Renal cortical epithelial cell (primary cell): Measurements from ENCODE around the gene ZBTB8OS. TPM values are rescaled to one million over a fixed set of nuclear protein-coding genes. Genes with fewer than 3 reads are reported as not detected.

ENCODE experiments used
- DNase-seq: peaks from one replicate; pipeline ENCODE4 v3.0.0-alpha.2; 2011; ENCODE audit warnings: low read depth
- total RNA-seq: library from RNA; depleted of rRNA; stranded (reverse); fragments of >200 nt; gene quantifications from 2 replicates; pipeline ENCODE4 v1.2.3, GENCODE V29; 2014

The ZBTB8OS gene
- total RNA-seq, 1 donor from 2014 or later, result 50.9 TPM

GRCh38 chr1:32611859-32612188 lies 38.5 kb downstream of the ZBTB8OS start:
- DNase-seq, result no peak

GRCh38 chr1:32609180-32609579 lies 41.2 kb downstream of the ZBTB8OS start:
- no peak for DNase-seq

GRCh38 chr1:32606565-32607371 lies 43.6 kb downstream of the ZBTB8OS start:
- DNase-seq, result no peak

- no peak for DNase-seq
Measured at GRCh38 chr1:32605711-32606424, 44.5 kb downstream of the ZBTB8OS start.

DNA sequence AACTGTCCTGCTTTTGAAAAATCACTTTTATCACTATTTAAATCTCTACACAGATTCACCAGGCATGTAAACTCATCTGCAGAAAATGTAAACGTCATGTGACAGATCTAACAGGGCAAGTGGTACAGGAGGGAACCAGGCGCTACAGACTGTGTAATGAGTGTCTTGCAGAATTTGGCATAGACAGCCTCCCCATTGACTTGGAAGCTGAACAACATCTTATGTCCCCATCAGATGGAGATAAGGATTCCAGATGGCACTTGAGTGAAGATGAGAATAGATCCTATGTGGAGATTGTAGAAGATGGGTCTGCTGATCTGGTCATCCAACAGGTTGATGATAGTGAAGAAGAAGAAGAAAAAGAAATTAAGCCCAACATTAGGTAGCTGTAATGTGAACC lies 50.3 kb downstream of the ZBTB8OS start:
- DNase-seq, result no peak

DNA sequence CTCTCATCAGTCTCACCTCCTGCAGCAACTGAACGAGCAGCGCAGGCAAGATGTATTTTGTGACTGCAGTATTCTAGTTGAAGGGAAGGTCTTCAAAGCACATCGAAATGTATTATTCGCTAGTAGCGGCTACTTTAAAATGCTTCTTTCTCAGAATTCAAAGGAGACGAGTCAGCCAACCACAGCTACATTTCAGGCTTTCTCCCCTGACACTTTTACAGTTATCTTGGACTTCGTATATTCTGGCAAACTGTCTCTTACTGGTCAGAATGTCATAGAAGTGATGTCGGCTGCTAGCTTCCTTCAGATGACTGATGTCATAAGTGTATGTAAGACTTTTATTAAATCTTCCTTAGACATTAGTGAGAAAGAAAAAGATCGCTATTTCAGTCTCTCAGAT lies 57.4 kb downstream of the ZBTB8OS start:
- no peak for DNase-seq

DNA sequence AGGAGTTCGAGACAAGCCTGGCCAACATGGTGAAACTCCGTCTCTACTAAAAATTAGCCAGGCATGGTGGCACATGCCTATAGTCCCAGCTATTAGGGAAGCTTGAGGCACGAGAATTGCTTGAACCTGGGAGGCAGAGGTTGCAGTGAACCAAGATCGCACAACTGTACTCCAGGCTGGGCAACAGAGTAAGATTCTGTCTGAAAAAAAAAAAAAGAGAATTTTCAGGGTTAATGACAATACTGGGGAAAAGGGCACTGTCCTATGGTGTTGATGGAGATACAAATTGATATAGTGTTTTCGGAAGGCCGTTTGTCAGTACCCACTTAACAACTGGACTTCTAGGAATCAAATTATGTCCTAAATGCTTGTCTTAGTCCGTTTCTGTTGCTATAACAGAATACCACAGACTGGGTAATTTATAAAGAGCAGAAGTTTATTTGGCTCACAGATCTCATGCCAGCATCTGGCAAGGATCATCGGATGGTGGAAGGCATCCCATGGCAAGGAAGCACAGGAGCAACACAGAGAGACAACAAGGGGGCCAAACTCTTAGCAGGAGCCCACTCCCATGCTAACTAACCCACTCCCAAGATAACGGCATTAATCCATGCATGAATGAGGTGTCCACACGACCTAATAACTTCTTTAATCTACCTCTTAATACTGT lies 69.9 kb downstream of the ZBTB8OS start:
- DNase-seq, result no peak

Other genes starting within 250 kb of the ZBTB8OS start
- under 0.01 TPM in 1 of 2 replicates, not detected in the other for gene ZBTB8B, start 185.5 kb downstream of the ZBTB8OS start, total RNA-seq
- 7.3 and 8.9 TPM in 2 replicates for gene ZBTB8A, start 111.1 kb downstream of the ZBTB8OS start, total RNA-seq
- gene RBBP4, start 658 bp upstream of the ZBTB8OS start, total RNA-seq, result 163 and 253 TPM in 2 replicates
- 53.7 and 68.7 TPM in 2 replicates for gene SYNC, start 52.2 kb upstream of the ZBTB8OS start, total RNA-seq
- gene YARS1, start 166.8 kb upstream of the ZBTB8OS start, total RNA-seq, result 94.7 and 105 TPM in 2 replicates
- gene S100PBP, start 167.1 kb upstream of the ZBTB8OS start, total RNA-seq, result 44.8 and 62.9 TPM in 2 replicates
- gene FNDC5, start 220.4 kb upstream of the ZBTB8OS start, total RNA-seq, result 0.70 TPM in 1 of 2 replicates, not detected in the other
- gene HPCA, start 235.9 kb upstream of the ZBTB8OS start, total RNA-seq, result 0.05 TPM in 1 of 2 replicates, not detected in the other